C4-2B (cell line): ENCODE data around the gene NDFIP1.

Source experiments
- ZFX ChIP-seq: fragments of 450-650 bp; IDR thresholded peaks from 2 replicates; pipeline ENCODE4 v1.6.1; 2017
- TF ChIP-seq, protein P1 (sequence below): fragments of 450-650 bp; conservative IDR thresholded peaks from 2 replicates; pipeline ENCODE4 v1.5.1; 2017; ENCODE audit warnings: mild to moderate bottlenecking

GRCh38 chr5:142078706-142079105, 29.9 kb upstream of the NDFIP1 start:
- TF ChIP-seq, protein P1, sequence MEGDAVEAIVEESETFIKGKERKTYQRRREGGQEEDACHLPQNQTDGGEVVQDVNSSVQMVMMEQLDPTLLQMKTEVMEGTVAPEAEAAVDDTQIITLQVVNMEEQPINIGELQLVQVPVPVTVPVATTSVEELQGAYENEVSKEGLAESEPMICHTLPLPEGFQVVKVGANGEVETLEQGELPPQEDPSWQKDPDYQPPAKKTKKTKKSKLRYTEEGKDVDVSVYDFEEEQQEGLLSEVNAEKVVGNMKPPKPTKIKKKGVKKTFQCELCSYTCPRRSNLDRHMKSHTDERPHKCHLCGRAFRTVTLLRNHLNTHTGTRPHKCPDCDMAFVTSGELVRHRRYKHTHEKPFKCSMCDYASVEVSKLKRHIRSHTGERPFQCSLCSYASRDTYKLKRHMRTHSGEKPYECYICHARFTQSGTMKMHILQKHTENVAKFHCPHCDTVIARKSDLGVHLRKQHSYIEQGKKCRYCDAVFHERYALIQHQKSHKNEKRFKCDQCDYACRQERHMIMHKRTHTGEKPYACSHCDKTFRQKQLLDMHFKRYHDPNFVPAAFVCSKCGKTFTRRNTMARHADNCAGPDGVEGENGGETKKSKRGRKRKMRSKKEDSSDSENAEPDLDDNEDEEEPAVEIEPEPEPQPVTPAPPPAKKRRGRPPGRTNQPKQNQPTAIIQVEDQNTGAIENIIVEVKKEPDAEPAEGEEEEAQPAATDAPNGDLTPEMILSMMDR: no peak
- TF ChIP-seq ZFX: no peak
